Activated CD4-positive, CD25-positive, alpha-beta regulatory T cell treated with anti-CD3 and anti-CD28 coated beads, Interleukin-2, amount 50 U/mL, for 24 hours (primary cell): ENCODE results near the gene DHX8.
"Not testable (repeated sequence)": the region's sequence is repeated elsewhere in the genome, so short reads cannot be mapped to it uniquely, and the experiment has no call there.

Experiments used
- ATAC-seq, 2 donors: fragments of 150-1000 bp; cut with Tn5 transposase; one replicate each; pipeline ENCODE4 v1.10.0; 2021; ENCODE audit warnings: mild to moderate bottlenecking in 1 of 2, moderate library complexity in 1 of 2

Gene DHX8

GRCh38 chr17:43483674-43484551 is at the start of gene DHX8:
TSS of gene DHX8 (plus strand) at chr17:43483975. CDS start at chr17:43484038, 63 bp downstream.
- peak; percentile 99 for ATAC-seq

- no peak for ATAC-seq
These were observed 48.9 kb upstream of the DHX8 start for GRCh38 chr17:43434902-43435319.

- ATAC-seq: no peak
These were observed 46.0 kb upstream of the DHX8 start for GRCh38 chr17:43437756-43438155.

- no peak for ATAC-seq
These were observed 45.1 kb upstream of the DHX8 start for GRCh38 chr17:43438626-43439025.

GRCh38 chr17:43439041-43439440 is 44.7 kb upstream of the DHX8 start:
- no peak for ATAC-seq

- ATAC-seq: no peak
These were observed 41.1 kb upstream of the DHX8 start for GRCh38 chr17:43442711-43443110.

- ATAC-seq: no peak
These were observed 40.4 kb upstream of the DHX8 start for GRCh38 chr17:43443381-43443780.

- no peak for ATAC-seq
These were observed 39.4 kb upstream of the DHX8 start for GRCh38 chr17:43444223-43445008.

- no peak for ATAC-seq
These were observed 38.7 kb upstream of the DHX8 start for GRCh38 chr17:43445009-43445589.

GRCh38 chr17:43446773-43447172 is 37.0 kb upstream of the DHX8 start:
- ATAC-seq: no peak

- ATAC-seq: no peak
These were observed 34.9 kb upstream of the DHX8 start for GRCh38 chr17:43448720-43449469.

- ATAC-seq: no peak
These were observed 34.1 kb upstream of the DHX8 start for GRCh38 chr17:43449470-43450248.

GRCh38 chr17:43450791-43451190 is 33.0 kb upstream of the DHX8 start:
- not testable (repeated sequence) for ATAC-seq

GRCh38 chr17:43451741-43452140 is 32.0 kb upstream of the DHX8 start:
- not testable (repeated sequence) for ATAC-seq

- no peak for ATAC-seq
These were observed 30.4 kb upstream of the DHX8 start for GRCh38 chr17:43453331-43453812.

GRCh38 chr17:43454868-43455267 is 28.9 kb upstream of the DHX8 start:
- no peak for ATAC-seq

GRCh38 chr17:43456029-43456428 is 27.7 kb upstream of the DHX8 start:
- ATAC-seq: no peak

GRCh38 chr17:43456661-43457361 is 27.0 kb upstream of the DHX8 start:
- ATAC-seq: no peak

- ATAC-seq: no peak
These were observed 26.4 kb upstream of the DHX8 start for GRCh38 chr17:43457362-43457692.

GRCh38 chr17:43459878-43460277 is 23.9 kb upstream of the DHX8 start:
- not testable (repeated sequence) for ATAC-seq

GRCh38 chr17:43461185-43461584 is 22.6 kb upstream of the DHX8 start:
- ATAC-seq: no peak
